ENCODE measurements around the gene LRIG1. TPM values are rescaled to one million over a fixed set of nuclear protein-coding genes. Genes with fewer than 3 reads are reported as not detected.

Gene LRIG1
- total and polyA plus RNA-seq, 10 of the 15 experiments (the other 5 are each of a cell fraction or from before 2014, with no cell fraction given): 0.84 to 16.4 (median 8.1) TPM

- peaks cover 7% of the 10 kb centered on the region; the same call in 2 of the 3 replicates for H3K9me3 ChIP-seq (replicated peaks; ENCODE audit: control insufficient read depth, insufficient read depth, low read length)
- ATAC-seq (peak; percentile 90), FAIRE-seq (peak; percentile 98), DNase-seq (ENCODE audit: low read depth, low spot score) (peak; percentile 90)
- CTCF ChIA-PET: interaction anchor here (0.7 to 2.7 kb wide), 7 partner anchors 8 to 111 kb away, joined by 3 to 12 read pairs (median 4); no protein-coding TSS in a partner anchor
- no peaks in the 10 kb centered on the region for H4K20me1 ChIP-seq (ENCODE audit: control insufficient read depth, insufficient read depth)
- BruUV-seq (replicated peaks): no TSS peak
- H3K4me1 ChIP-seq (ENCODE audit: control insufficient read depth, insufficient read depth, low read length): peaks cover 33% of the 10 kb centered on the region
- POLR2A ChIA-PET: interaction anchor here (1.2 to 1.3 kb wide), 3 partner anchors 8 to 83 kb away, joined by 3 to 4 read pairs (median 3); no protein-coding TSS in a partner anchor
- peaks cover 0 to 13% of the 10 kb centered on the region in 2 experiments; a peak in 2 of 4 replicates for H3K36me3 ChIP-seq (ENCODE audit: control insufficient read depth in 2 of 2, insufficient read depth in 2 of 2, low read length in 1 of 2)
- intact Hi-C loops (cut with micrococcal nuclease; ENCODE audit: unreplicated experiment): loop anchor here (1.0 to 2.0 kb wide), 4 partner anchors 83 to 115 kb away; partner anchors contain the start of gene LRIG1
- WGBS (ENCODE audit: insufficient coverage, insufficient replicate concordance, low lambda C conversion rate, missing lambda C conversion rate): 39% methylated on average over 12 of the region's 12 CpGs
- no peak overlapping the region for H3K4me3 ChIP-seq
- H3K9ac ChIP-seq (ENCODE audit: control insufficient read depth, insufficient read depth, low read length): peak overlapping the region; percentile 32
- in situ Hi-C loops (cut with MboI): no loop called here
- no peak overlapping the region; the same call in 1 of the 2 replicates for H2AFZ ChIP-seq (ENCODE audit: control insufficient read depth, low read depth, low read length)
- RAD21 ChIA-PET (ENCODE audit: unreplicated experiment): interaction anchor here (0.6 to 1.3 kb wide), 6 partner anchors 22 to 290 kb away, joined by 3 to 6 read pairs (median 3); no protein-coding TSS in a partner anchor
- no peaks in the 10 kb centered on the region for H3K79me2 ChIP-seq (ENCODE audit: control insufficient read depth, insufficient read depth, low read length)
- peak overlapping the region; percentile 75 for H3K4me2 ChIP-seq (ENCODE audit: control insufficient read depth, insufficient read depth)
- SMC1A ChIA-PET (ENCODE audit: uncharacterized antibody, unreplicated experiment): interaction anchor here (0.6 to 2.3 kb wide), 14 partner anchors 8 to 223 kb away, joined by 3 to 9 read pairs (median 4); no protein-coding TSS in a partner anchor
- H3K27me3 ChIP-seq (replicated peaks in 1 of 2; ENCODE audit: control insufficient read depth in 2 of 2, insufficient read depth in 2 of 2, low read length in 1 of 2): no peaks in the 10 kb centered on the region
- peak overlapping the region; percentile 84 for H3K27ac ChIP-seq (ENCODE audit: control insufficient read depth, insufficient read depth)
- TF ChIP-seq SP1 (IDR thresholded peaks at IDR 0.05; ENCODE audit: low read depth, low read length) (no peak), YY1 (IDR thresholded peaks at IDR 0.05; ENCODE audit: low read depth, low read length) (0 out of 2 replicates have a peak, but pooled peaks have one; percentile 38), RAD51 (IDR thresholded peaks at IDR 0.05) (no peak; the same call in 1 of the 2 replicates), CBX5 (IDR thresholded peaks at IDR 0.05; ENCODE audit: low read depth) (no peak), MTA2 (IDR thresholded peaks at IDR 0.05; ENCODE audit: low read depth) (peak; percentile 90), KLF5 (IDR thresholded peaks at IDR 0.05; ENCODE audit: partially characterized antibody) (no peak), EGR1 (IDR thresholded peaks at IDR 0.05; ENCODE audit: borderline replicate concordance in 1 of 2, low read depth in 2 of 2, low read length in 2 of 2) (no peak), USF2 (IDR thresholded peaks at IDR 0.05; ENCODE audit: borderline replicate concordance, low read depth, low read length) (no peak; the same call in 1 of the 2 replicates), RFX5 (IDR thresholded peaks at IDR 0.05; ENCODE audit: low read depth, low read length) (no peak), SREBF1 (IDR thresholded peaks at IDR 0.05; ENCODE audit: low read length) (no peak), MXI1 (IDR thresholded peaks at IDR 0.05; ENCODE audit: low read depth, low read length) (no peak), HSF1 (IDR thresholded peaks at IDR 0.05; ENCODE audit: low read depth, low read length) (no peak), ESRRA (IDR thresholded peaks at IDR 0.05; ENCODE audit: low read length) (no peak), BRCA1 (IDR thresholded peaks at IDR 0.05; ENCODE audit: low read depth, low read length) (no peak), TCF7 (IDR thresholded peaks at IDR 0.05; ENCODE audit: borderline replicate concordance) (no peak), SUZ12 (IDR thresholded peaks at IDR 0.05; ENCODE audit: unreplicated experiment) (no peak), DPF2 (IDR thresholded peaks at IDR 0.05) (peak; percentile 68), CEBPZ (IDR thresholded peaks at IDR 0.05; ENCODE audit: low read depth, low read length) (no peak)
Measured at GRCh38 chr3:66386011-66386924, 114.6 kb downstream of the LRIG1 start.
